Erythroblast (primary cell): Measurements from ENCODE around the gene ZNF639.

ENCODE experiments used
- GATA1 ChIP-seq: IDR thresholded peaks from 2 replicates; pipeline ENCODE4 v1.6.1; 2011; ENCODE audit warnings: low read depth, mild to moderate bottlenecking, control low read depth, low read length, moderate library complexity
- POLR2A ChIP-seq: IDR thresholded peaks from 2 replicates; pipeline ENCODE4 v1.6.1; 2011; ENCODE audit warnings: mild to moderate bottlenecking, low read length

GRCh38 chr3:179278932-179279693, 43.7 kb upstream of the ZNF639 start:
- TF ChIP-seq POLR2A (no peak), GATA1 (no peak)
